ENCODE measurements around the gene LRRC18. TPM values are rescaled to one million over a fixed set of nuclear protein-coding genes. Genes with fewer than 3 reads are reported as not detected.

LRRC18 gene
- total and polyA plus RNA-seq, 10 of the 15 experiments (the other 5 are each of a cell fraction or from before 2014, with no cell fraction given), result 0.16 to 0.47 (median 0.24) TPM; not detected in 6

- DNase-seq (ENCODE audit: low read depth, low spot score) (no peak), ATAC-seq (no peak), FAIRE-seq (no peak)
- in situ Hi-C loops (cut with MboI), result no loop called here
- ChIA-PET SMC1A (ENCODE audit: uncharacterized antibody, unreplicated experiment) (interaction anchor here (1.0 kb wide), 1 partner anchor 180 kb away, joined by 3 read pairs; no protein-coding TSS in a partner anchor), POLR2A (no interaction called here), CTCF (interaction anchor here (1.1 to 2.3 kb wide), 3 partner anchors 326 to 529 kb away, joined by 4 to 7 read pairs (median 5); no protein-coding TSS in a partner anchor), RAD21 (ENCODE audit: unreplicated experiment) (no interaction called here)
- Histone ChIP-seq H3K9me3 (replicated peaks; ENCODE audit: control insufficient read depth, insufficient read depth, low read length) (no peaks in the 10 kb centered on the region), H3K79me2 (ENCODE audit: control insufficient read depth, insufficient read depth, low read length) (no peaks in the 10 kb centered on the region), H3K27me3 (replicated peaks in 1 of 2; ENCODE audit: control insufficient read depth in 2 of 2, insufficient read depth in 2 of 2, low read length in 1 of 2) (no peaks in the 10 kb centered on the region), H3K27ac (ENCODE audit: control insufficient read depth, insufficient read depth) (no peak overlapping the region), H2AFZ (ENCODE audit: control insufficient read depth, low read depth, low read length) (no peak overlapping the region), H3K36me3 (ENCODE audit: control insufficient read depth in 2 of 2, insufficient read depth in 2 of 2, low read length in 1 of 2) (peaks cover 6 to 12% of the 10 kb centered on the region in 2 experiments; a peak in 2 of 4 replicates), H3K4me3 (no peak overlapping the region), H3K9ac (ENCODE audit: control insufficient read depth, insufficient read depth, low read length) (no peak overlapping the region), H3K4me2 (ENCODE audit: control insufficient read depth, insufficient read depth) (no peak overlapping the region), H4K20me1 (ENCODE audit: control insufficient read depth, insufficient read depth) (no peaks in the 10 kb centered on the region), H3K4me1 (ENCODE audit: control insufficient read depth, insufficient read depth, low read length) (no peaks in the 10 kb centered on the region)
- no TSS peak for BruUV-seq (replicated peaks)
- intact Hi-C loops (cut with micrococcal nuclease; ENCODE audit: unreplicated experiment), result loop anchor here (10.0 kb wide), 1 partner anchor 421 kb away; no protein-coding TSS in a partner anchor
- 76% methylated on average over 5 of the region's 5 CpGs for WGBS (ENCODE audit: insufficient coverage, insufficient replicate concordance, low lambda C conversion rate, missing lambda C conversion rate)
- TF ChIP-seq CTCF (IDR thresholded peaks at IDR 0.05 in 2 of 3, conservative IDR thresholded peaks at IDR 0.05 in 1 of 3; ENCODE audit: control insufficient read depth in 2 of 3, extremely low read depth in 1 of 3, insufficient read depth in 1 of 3, low read depth in 3 of 3, low read length in 3 of 3), result 0 out of 6 replicates have a peak, but pooled peaks of 1 of the 3 experiments have one; percentile 6
- TF ChIP-seq SREBF1 (IDR thresholded peaks at IDR 0.05; ENCODE audit: low read length), result no peak
- TF ChIP-seq JUNB (IDR thresholded peaks at IDR 0.05), result no peak
- no peak for TF ChIP-seq GATAD2B (conservative IDR thresholded peaks at IDR 0.05; ENCODE audit: low read depth)
- TF ChIP-seq CBFB (IDR thresholded peaks at IDR 0.05; ENCODE audit: low read depth), result no peak
- no peak for TF ChIP-seq CUX1 (IDR thresholded peaks at IDR 0.05; ENCODE audit: insufficient replicate concordance, low read depth, low read length)
- TF ChIP-seq TCF3 (IDR thresholded peaks at IDR 0.05; ENCODE audit: borderline replicate concordance, insufficient read depth, low read depth, low read length), result no peak
- 0 out of 2 replicates have a peak, but pooled peaks have one; percentile 7 for TF ChIP-seq RAD21 (IDR thresholded peaks at IDR 0.05; ENCODE audit: insufficient read depth, low read depth, low read length)
- TF ChIP-seq SMC3 (IDR thresholded peaks at IDR 0.05; ENCODE audit: borderline replicate concordance, low read length), result 0 out of 2 replicates have a peak, but pooled peaks have one; percentile 8
- no peak for TF ChIP-seq PAX8 (IDR thresholded peaks at IDR 0.05)
- no peak for TF ChIP-seq BACH1 (IDR thresholded peaks at IDR 0.05; ENCODE audit: borderline replicate concordance)
- TF ChIP-seq CHD2 (IDR thresholded peaks at IDR 0.05; ENCODE audit: borderline replicate concordance, low read depth, low read length), result no peak
- no peak for TF ChIP-seq MTA3 (IDR thresholded peaks at IDR 0.05; ENCODE audit: borderline replicate concordance, low read length)
- TF ChIP-seq YY1 (IDR thresholded peaks at IDR 0.05; ENCODE audit: low read depth, low read length), result no peak
- TF ChIP-seq SMARCA5 (IDR thresholded peaks at IDR 0.05), result no peak
- TF ChIP-seq KLF5 (IDR thresholded peaks at IDR 0.05; ENCODE audit: partially characterized antibody), result no peak
- no peak for TF ChIP-seq RCOR1 (conservative IDR thresholded peaks at IDR 0.05; ENCODE audit: low read depth, low read length)
These were observed 44.2 kb upstream of the LRRC18 start for GRCh38 chr10:48983648-48984351.
